Measurements from ENCODE around the gene RAB5B.

GRCh38 chr12:55946553-55946952 lies 27.3 kb upstream of the RAB5B start:
- no peak for TF ChIP-seq CTCF (IDR thresholded peaks at IDR 0.05; ENCODE audit: low read length)
- no peak for TF ChIP-seq EZH2 (optimal IDR thresholded peaks at IDR 0.05; ENCODE audit: low read depth, low read length)
- TF ChIP-seq EZH2phosphoT487 (IDR thresholded peaks at IDR 0.05; ENCODE audit: low read length), result no peak
